GM21390 (cell line): ENCODE measurements around the gene ARHGAP6.
A peak's percentile ranks its signal among the peaks of the same experiment; 100 is the strongest.
"Not testable (repeated sequence)": the region's sequence is repeated elsewhere in the genome, so short reads cannot be mapped to it uniquely, and the experiment has no call there.

Experiments
- ATAC-seq: cut with Tn5 transposase; IDR thresholded peaks from one replicate; pipeline ENCODE4 v1.9.1; 2021; ENCODE audit not compliant: unreplicated experiment

Gene ARHGAP6

DNA sequence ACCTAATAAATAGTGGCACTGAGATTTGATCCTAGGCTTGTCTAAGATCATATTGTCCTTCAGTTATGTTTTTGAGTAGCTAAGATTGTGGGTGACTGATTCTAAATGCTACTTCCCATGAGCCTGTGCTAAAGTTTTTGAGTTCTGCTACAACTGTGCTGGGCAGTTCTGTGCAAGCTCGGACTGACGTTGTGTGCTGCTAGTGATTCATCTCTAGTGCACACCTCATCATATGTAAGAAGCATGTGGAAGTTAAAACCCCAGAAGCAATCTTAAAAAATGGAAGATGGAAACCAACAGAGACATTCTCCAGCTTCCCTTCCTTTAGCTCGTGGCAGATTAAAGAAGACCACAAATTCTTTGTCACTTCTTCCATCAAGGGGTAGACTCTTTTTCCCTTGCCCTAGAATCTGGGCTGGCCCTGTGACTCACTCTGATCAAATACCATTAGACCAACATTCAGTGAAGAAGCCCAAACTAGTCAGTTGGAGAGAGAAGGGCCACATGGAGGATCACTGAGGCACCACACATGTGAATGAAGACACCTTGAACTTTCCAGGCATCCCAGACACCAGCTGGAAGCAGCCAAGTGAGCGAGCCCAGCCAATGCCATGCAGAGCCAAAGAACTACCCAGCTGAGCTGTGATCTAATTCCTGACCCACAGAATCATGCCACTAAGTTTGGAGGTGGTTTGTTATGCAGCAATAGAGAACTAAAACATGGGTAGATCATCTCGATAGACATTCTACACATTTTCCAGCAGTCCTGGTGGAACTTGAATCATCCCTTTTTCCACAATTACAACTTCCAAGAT lies 16.8 kb downstream of the ARHGAP6 start:
- ATAC-seq: no peak

DNA sequence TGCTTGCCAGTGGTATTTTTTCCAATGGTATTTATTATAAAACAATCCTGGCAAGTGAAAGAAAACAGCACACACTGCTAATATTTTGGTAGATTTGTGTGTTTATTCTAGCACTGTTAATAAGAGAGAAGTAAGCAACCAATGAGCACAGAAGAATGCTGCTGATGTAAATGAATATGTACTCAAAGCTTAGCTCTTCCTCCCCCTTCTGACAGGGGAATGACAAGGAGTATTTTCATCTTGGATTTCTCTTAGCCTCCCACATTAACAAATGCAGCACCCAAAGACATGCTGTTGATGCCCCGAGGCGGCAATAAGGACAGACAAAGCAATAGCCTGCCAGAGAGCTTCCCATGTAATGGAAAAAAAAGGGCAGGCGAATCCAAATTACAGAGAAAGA lies 18.6 kb downstream of the ARHGAP6 start:
- no peak for ATAC-seq

DNA sequence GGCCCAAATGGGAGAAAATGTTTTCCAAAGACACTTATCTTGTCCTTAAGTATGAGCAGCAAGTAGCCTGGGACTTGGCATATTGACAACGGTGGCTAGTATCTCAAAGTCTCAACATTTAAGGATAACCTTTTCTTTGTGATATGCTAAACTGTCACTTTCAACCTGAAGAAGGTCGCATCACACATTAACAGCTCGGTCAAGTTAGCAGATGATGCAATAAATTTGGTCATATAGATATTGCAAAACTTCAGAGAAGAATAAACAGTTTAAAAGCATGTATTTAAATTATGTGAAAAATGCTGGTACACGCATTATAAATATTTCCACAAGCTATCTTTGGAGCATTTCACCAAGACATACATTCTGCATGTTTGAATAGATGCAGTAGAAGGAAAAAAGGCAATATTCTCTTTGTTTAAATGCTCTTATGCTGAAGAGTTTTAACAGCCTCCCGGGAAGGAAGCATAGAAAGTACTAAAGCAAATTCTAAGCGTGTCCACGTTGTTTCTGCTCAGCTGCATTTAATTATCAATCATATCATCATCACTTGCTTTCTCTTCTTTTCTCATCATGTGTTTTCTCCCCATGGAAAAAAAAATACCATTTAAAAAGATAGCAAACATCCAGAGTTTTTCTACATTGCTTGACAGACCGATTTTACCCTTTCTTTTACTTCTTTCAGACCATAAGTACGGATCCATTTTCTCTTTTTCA lies 24.2 kb downstream of the ARHGAP6 start:
- no peak for ATAC-seq

DNA sequence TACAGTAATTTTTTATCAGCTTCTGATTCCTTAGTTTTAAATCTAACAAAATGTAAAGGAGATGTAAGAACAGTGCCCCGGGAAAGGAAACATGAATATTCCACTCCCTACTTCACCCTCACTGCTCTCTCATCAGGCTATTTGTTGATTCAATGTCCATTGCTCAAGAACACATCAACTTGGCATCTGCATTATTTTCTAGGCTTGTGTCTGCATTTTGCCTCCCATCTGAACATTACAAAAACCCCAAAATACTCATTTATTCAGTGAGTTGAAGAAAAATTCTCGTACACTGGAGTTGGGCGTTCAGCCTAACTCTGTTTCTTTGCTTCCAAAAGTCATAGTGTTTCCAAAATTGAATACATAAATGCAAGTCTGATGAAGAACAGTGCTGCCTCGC lies 25.6 kb downstream of the ARHGAP6 start:
- ATAC-seq: no peak

DNA sequence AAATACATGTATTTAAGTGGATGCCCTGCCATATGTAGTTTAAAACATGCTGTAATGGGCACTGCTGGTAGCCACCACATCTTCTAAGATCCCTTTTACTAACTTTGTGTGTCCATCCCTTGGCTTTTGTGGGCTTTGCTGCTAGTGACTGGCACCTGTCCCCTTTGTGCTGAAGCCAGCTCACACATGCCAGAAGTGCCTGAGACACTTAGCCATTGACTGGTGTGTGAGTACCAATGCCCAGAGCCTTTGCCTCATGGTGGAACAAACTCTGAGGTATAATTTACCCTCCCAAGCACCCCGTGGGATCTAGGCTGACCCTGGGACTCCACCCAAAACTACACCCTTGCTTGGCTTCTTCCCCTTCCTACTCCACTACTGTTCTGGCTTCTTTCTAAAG lies 33.0 kb downstream of the ARHGAP6 start:
- no peak for ATAC-seq

DNA sequence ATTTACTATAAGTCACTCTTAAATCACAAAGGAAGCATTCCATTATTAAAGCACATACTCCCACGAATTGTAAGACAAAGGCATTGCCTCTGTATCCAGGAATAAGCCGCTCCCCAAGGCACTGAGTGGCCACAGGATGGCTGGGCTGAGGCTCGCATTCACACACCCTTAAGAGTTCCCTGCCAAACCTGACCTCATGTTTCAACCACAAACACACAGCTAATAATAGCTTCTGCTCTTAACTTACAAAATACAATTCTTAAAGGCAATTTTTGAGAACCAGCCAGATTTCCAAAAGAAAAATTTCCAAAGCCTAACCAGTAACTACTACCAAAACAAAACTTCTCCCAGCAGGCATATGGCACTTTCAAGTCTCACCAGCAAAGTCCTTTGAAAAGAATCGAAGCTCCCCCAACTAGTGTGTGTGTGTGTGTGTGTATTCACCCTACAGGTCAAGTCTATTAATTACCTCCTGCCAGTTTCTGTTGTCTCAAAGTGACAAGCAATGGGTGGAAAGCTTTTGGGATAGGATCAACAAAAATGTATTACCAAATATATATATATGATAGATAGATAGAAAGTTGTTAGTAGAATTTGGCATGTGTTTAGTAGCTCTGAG lies 36.0 kb downstream of the ARHGAP6 start:
- ATAC-seq: no peak

DNA sequence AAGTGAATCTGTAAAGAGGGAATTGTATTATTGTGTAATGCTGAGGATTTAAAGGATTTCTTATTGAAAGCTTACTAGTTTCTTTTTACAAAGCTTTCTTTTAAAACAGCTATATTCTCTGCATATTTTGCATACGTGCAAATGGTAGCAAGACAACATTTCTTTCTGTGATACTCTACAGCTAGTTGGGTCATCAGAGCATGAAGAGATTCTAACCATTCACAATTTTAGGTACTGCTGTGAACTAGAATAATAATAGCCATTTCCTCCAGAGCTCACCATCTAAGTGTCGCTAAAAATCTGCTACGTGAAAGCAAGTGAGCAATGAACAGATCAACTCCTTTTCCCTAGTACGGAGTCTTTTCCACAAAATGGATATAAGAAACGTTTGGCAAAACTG lies 37.3 kb downstream of the ARHGAP6 start:
- no peak for ATAC-seq

DNA sequence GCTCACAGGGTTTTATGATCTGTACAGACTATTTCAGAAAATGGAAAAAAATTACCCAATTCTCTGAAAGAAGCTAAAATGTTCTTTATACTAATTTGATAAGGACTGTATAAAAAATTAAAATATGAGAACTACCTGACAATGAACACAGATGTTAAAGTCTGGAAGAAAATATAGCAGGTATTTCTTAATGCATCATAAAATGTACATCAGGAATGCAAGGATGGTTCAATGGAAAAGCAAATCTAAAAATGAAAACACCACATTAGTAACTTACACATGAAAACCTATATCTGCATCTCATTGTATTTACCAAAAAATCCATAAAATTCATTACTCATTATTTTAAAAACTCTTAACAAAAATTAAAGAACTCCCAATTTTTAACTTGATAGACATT lies 39.4 kb downstream of the ARHGAP6 start:
- ATAC-seq: no peak

DNA sequence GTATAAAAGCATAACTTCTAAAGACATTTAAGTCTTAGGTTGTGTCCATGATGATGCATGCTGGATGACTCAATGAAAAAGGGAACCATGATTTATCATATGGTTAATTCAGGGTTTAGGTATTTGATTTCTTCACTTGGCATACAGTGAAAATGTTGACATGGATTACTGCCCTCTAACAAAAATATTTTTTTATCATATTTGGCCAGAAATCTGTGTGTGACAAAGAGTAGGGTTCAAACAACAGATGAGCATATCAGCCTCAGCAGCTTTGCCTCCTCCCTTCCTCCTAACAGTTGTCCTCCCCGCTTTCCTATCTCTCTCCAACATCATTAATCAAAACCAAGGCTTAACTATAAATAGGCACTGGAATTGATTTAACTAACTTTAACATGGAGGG lies 46.3 kb downstream of the ARHGAP6 start:
- no peak for ATAC-seq

DNA sequence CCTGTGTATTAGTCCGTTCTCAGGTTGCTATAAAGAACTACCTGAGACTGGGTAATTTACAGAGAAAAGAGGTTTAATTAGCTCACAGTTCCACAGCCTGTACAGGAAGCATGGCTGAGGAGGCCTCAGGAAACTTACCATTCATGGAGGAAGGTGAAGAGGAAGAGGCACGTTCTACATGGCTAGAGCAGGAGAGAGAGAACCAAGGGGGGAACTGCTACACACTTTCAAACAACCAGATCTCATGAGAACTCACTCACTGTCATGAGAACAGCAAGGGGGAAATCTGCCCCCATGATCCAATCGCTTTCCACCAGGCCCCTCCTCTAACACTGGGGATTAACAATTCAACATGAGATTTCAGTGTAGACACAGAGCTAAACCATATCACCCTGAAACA lies 51.5 kb downstream of the ARHGAP6 start:
- ATAC-seq: not testable (repeated sequence)

DNA sequence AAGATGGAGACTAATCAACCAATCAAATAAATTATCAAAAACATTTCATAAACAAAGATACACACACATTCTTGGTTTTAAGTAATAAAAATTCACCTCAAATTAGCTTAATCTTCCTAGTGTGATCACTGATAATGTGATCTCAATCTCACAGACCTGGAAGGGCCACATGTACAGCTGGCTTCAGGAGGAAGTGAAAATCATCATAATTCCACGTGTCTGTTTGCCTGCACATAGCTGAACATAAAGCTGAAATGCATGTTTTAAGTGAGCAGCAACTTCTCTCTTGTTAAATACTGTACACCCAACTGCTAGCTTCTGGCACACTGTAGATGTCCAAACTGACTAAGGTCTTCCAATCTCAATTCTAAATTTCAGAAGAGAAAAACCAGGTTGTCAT lies 53.8 kb downstream of the ARHGAP6 start:
- ATAC-seq: peak; percentile 64

DNA sequence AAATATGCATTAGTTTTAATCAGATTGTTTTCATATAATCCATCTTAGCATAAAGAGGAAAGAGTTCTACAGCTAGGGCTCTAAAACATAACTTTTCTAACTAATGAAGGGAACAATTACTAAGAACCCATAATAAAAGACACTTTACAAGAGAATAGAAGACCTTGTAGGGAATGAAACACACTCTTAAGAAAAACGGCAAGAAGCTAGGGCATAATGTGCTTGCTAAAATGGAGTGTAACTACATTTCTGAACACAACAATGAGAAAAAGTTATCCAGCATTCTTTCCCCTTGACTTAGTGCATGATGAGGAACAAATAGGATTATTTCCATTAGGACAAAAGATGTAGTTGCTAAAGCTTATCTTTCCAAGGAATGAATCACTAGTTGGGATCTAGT lies 54.6 kb downstream of the ARHGAP6 start:
- no peak for ATAC-seq

DNA sequence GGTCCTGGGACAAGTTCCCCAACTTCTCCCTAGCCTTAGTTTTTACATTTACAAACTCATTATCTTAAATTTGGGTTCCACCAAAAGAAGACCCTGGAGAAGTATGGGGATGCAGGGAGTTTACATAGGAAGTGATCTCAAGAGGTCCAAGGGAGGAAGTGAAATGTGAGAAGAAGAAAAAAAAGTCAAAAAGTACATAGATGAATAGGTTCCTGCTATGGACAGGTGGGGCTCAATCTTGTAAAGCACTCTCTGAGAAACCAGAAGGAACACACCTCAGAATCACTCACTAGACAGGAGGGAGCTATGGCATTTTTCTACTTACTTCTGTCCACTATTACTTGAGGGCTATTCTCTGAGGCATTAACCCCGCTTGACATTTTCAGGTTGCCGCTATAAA lies 56.6 kb downstream of the ARHGAP6 start:
- peak; percentile 53 for ATAC-seq

DNA sequence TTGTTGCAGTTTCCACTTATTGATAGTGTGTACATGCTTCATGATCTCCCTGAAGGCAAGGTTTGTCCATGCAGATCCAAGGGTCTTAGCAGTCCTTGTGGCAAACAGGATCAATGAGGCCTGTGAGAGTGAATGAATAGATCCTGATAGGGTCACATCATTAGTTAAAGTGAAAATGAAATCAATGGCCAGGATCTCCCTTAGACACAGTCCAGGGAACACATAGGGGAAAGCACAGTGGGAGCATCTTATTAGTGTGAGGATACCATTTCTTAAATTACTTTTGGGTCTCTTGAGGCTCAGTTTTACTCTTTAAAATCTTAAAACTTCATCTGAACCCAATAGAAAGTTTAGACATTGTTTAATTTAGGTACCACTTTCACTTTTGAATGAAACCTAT lies 59.3 kb downstream of the ARHGAP6 start:
- ATAC-seq: no peak

DNA sequence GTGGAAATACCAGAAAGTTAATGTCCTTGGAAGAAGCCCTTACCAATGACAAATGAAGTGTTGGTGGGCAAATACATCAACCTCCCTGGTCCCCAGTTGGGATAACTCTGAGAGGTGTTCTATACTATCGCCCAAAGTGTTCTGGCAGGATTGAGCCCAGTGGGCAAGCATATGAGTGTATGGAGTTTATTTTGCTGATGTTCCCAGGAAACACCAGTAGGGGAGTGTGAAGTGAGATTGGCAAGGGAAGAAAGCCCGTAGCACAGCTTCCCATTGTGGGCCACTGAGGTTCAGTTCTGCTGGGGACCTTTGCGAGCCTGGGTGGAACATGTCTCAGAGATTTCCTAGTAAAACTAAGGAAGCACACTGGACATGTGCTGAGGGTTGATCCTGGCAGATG lies 65.1 kb downstream of the ARHGAP6 start:
- no peak for ATAC-seq

DNA sequence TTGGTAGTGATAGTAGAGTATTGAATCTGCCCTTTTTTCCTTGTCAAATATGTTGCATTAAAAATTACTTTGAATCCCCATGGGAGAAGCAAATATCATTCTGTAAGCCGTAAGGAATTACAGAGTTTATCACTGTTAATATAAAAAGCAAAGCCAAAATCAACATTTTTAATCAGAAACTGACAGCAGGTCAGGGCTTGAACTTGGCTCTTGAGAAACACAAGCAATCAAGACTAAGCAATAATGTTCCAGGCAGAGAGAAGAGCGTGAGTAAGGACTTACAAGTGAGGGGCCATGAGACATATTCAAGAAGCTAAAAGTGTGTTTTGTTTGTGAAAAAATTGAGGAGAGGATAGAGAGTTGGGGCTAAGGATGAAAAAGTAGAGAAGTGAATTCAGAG lies 68.2 kb downstream of the ARHGAP6 start:
- no peak for ATAC-seq

DNA sequence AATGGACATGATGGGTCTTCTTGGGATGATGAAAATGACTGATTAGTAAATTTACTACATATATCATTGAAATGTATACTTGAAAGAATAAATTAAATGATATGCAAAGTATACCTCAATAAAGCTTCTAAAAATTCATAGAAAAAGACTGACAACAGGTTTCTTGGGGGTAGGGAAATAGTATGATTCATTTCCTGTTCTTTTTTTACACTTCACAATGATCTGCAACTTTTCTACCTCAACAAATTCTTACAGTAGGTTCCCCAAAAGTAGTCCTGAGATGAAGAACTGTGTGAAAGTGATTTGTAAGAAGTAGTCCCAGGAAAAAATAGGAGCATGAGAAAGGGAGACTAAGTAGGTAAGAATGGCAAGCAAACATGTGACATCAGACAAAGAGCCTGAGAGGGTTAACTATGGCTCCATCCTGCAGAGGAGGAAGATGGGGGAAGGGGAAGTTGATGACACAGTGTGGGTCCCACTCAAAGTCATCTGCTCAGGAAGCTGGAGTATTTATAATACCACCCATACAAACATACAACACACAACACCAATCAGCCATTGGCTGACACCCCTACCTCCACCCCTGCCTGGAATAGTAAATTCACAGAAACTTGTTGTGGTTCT lies 73.9 kb downstream of the ARHGAP6 start:
- ATAC-seq: no peak

DNA sequence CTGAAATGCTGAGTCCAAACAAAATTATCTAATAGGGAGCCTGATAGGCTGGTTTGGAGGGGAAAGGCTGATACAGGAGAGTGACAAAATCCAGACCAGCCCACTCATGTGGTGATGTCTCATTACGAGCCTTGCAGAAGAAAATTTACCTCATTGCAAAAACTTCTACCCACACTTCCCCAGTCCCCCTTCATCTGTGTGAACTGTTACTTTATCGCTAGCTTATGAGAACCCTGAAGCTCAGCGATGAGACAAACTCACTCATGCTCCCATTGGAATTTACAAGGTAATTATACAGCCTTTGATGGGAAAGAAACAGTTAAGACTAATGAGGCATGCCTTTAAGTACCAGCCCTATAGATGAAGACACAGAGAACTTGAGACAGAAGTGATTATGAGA lies 76.1 kb downstream of the ARHGAP6 start:
- no peak for ATAC-seq

DNA sequence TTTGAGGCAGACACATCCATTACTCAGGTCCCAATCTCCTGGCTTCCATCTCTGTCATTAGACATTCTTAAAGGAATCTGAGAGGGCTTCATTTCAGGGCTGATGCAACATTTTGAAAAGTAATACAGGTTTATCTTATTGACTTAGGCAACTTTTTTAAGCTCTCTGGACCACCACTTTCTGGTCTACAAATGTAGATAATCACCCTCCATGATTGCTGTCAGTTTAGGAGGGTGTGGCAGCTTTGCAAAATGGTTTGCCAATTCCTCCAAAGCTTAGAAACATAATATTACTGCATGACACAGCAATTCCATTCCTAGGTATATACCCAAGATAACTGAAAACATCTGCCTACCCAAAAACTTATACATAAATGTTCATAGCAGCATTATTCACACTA lies 77.6 kb downstream of the ARHGAP6 start:
- no peak for ATAC-seq

DNA sequence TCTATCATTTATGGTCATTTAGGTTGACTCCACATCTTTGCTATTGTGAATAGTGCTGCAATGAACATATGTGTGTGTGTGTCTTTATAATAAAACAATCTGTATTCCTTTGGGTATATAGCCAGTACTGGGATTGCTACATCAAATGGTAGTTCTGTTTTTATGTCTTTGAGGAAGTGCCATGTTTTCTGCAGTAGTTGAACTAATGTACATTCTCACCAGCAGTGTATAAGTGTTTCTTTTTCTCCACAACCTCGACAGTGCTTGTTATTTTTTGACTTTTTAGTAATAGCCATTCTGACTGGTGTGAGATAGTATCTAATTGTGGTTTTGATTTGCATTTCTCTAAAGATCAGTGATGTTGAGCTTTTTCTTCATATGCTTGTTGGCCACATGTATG lies 80.5 kb downstream of the ARHGAP6 start:
- ATAC-seq: no peak

DNA sequence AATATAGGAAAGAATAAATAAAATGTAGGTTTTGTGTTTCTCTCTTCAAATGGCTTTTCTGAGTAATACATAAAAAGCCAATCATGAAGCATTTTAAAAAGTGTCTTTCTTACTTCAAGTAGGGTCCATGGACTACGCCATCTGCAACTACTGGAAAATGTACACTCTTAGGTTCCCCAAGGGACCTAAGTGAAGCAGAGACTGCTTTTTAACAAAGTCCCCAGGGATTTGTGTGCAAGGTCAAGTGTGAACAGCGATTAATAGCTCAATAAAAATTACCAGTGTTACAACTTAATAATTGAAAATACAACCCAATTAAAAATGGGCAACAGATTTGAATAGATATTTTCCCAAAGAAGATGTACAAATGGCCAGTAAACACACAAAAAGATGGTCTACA lies 84.9 kb downstream of the ARHGAP6 start:
- no peak for ATAC-seq
